Fibroblast of the conjunctiva (primary cell): ENCODE measurements around the gene TNS1.
A peak's percentile ranks its signal among the peaks of the same experiment; 100 is the strongest.

ENCODE experiments used
- DNase-seq: peaks from one replicate; pipeline ENCODE4 v3.0.0-alpha.2; 2010; ENCODE audit warnings: low read depth

TNS1 gene

GRCh38 chr2:217897816-217898806 lies 104.7 kb downstream of the TNS1 start:
- no peak for DNase-seq

GRCh38 chr2:217897091-217897715 lies 105.6 kb downstream of the TNS1 start:
- DNase-seq, result no peak

- DNase-seq, result no peak
These were observed 107.6 kb downstream of the TNS1 start for GRCh38 chr2:217895070-217895635.

GRCh38 chr2:217893440-217893839 lies 109.4 kb downstream of the TNS1 start:
- no peak for DNase-seq

DNA sequence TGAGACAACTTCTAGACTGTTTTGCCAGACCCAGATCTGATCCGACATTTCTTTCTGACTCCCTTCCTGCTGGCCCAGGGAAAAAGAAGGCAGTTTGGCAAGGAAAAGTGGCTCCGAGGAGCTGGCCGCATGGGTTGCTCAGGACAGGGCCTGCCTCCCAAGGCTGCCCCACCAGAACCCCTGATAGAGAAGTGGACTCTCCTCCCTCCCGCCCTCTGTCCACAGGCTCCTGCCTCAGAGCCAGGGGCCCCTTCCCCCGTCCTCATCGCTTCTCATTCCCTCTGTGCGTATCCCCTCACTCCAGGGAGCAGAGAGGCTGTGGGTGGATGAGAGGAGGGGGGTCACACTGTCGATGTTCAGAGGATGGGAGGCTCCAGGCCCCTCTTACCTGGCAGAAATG lies 110.2 kb downstream of the TNS1 start:
- no peak for DNase-seq

DNA sequence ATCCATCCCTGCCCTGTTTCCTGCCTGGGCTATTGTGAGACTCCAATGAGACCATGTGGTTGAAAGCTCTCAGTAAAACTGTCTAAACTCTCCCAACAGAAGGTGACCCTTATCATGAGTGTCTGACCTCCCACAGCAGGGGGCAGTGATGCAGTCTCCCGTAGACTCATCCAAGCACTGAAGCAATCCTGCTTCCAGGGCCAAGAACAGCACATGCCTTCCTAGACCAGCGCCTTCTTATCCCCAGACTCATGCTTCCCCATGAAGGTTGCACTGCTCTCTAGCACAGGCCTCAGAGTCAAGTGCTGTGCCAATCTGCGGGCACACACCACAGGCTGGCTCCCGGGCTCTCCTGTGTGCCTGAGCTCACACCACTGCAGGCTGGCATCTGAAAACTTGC lies 112.3 kb downstream of the TNS1 start:
- DNase-seq, result peak; percentile 84

GRCh38 chr2:217889656-217890055 lies 113.1 kb downstream of the TNS1 start:
- DNase-seq, result no peak

GRCh38 chr2:217887841-217888701 lies 114.7 kb downstream of the TNS1 start:
- no peak for DNase-seq

GRCh38 chr2:217886720-217887309 lies 116.0 kb downstream of the TNS1 start:
- DNase-seq, result peak; percentile 67

GRCh38 chr2:217886091-217886490 lies 116.7 kb downstream of the TNS1 start:
- DNase-seq, result no peak

DNA sequence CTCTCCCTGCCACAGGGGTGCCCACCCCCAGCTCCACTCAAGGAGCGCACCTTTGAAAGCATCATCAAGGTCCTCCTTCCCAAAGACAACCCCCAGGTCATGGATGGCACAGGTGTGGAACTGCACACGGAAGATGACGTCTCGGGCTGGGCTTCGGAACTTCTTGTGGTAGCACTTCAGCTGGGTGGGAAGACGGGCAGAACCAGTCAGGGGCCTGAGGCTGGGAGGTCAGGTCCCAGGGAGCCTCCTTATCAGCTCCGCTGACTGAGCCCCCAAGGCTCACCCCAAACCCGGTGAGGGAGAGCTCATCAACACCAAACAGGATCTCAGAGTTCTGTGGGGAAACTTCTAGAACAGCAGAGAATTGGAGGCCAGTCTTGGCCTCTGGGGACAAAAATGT lies 117.8 kb downstream of the TNS1 start:
- no peak for DNase-seq

- no peak for DNase-seq
These were observed 121.9 kb downstream of the TNS1 start for GRCh38 chr2:217880891-217881290.

- DNase-seq, result no peak
These were observed 122.4 kb downstream of the TNS1 start for GRCh38 chr2:217880287-217880889.

DNA sequence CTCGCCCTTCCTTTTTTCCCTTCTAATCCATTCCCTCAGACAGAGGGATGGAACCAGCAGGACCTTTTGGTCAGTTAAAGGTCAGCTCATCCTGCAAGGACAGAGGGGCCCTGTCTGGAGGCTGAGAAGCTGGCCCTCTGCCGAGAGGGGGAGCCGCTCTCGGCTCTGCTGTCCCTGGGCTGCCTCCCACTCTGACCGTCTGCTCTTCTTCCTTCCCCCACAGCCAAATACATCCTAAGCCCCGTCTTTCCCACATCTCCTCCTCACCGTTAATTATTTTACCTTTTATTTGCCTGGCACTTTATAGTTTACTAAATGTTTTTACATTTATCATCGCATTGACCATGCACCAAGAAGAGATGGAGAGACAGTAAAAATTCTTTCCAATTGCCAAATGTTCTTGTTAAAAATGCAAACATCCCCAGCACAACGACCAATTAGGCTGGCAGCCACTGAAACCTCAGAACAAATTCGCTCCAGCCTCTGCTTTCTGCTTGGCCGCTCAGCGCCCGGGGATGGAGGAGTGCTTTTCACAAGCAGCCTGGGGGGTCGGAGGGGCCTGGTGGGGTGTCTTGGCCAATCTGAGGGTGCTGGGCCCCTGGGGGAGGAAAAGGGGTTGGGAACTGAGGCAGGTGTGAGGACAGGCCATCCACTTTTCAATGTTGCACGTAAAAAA lies 123.7 kb downstream of the TNS1 start:
- no peak for DNase-seq

GRCh38 chr2:217877866-217878265 lies 124.9 kb downstream of the TNS1 start:
- no peak for DNase-seq

- DNase-seq, result no peak
These were observed 126.6 kb downstream of the TNS1 start for GRCh38 chr2:217876253-217876570.

DNA sequence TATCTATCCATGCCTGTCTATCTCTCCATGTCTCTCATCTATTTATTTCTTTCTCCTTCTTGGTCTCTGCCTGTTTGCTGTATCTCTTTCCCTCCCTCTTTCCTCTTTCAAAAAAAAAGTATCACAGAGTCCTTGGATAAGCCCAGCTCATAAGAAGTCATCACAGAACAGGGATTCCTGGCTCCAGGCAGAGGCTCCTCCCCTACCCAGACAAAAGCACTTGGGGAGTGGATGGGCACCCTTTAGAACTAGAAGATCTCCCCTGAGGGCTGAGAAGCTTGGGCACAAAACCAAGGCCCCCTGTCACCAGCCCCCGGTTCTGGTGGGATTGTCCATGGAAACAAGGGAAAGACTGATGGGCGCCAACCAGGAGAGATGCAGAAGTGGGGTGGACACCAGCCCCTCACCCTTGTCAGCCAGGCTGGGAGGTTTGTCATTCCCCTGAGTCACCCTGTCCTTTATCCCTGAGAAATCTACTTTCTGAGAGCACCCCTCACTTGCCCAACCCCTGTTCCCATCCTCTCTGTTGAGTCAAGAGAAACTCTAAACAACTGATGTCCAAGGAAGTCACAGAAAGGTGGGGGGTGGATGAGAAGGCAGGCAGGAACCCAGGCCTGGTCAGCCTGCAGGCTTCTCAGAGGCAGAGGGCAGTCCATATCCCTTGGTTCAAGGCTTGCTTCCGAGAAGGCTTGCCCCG lies 127.1 kb downstream of the TNS1 start:
- DNase-seq, result no peak

DNA sequence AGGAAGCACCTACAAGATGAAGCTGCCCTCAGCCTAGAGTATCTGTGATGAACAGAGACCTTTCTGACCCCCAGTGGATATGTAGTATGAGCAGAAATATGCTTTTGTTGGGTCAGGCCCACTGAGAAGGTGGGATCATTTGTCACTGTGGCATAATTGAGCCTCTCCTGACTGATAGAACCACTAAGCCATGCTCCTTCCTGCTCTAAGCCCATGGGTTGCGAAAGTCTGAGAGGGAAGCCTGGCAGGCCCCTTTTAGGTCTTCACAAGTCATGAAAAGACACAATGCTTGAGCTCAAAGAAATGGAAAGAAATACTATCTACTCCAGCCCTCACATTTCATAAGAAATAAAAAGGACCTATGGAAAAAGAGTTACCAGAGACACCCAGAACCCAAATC lies 127.7 kb downstream of the TNS1 start:
- no peak for DNase-seq

DNA sequence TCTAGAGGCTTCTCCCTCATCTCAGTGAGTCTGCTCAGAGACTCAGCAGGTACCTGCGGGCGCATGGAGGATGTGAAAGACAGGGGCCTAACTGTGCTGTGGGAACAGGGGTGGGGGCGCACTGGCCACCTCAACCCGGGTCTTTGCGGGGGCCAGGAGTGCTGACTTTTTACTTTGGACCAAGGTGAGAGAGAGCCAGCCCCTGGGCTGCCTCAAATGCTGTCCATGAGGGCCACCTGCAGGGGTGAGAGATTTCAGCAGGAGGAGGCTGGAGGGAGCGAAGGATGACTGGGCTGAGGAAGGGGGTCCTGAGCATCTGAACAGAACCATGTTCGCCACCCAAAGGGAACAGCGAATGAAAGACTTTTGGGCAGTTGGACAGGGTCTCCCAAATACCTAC lies 129.4 kb downstream of the TNS1 start:
- DNase-seq, result no peak

DNA sequence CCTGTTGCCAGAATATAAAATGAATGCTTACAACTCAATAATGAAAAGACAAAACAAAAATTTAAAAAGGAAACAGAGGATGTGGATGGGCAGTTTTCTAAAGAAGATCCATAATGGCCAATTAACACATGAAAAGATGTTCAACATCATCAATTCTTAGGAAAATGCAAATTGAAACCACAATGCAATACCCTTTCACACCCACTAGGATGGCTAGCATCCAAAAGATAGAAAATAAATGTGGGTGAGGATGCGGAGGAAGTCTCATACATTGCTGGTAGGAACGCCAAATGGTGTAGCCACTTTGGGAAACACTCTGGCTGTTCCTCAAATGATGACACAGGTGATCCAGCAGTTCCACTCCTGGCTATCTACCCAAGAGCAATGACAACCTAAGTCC lies 130.5 kb downstream of the TNS1 start:
- DNase-seq, result no peak
